Activated CD4-positive, alpha-beta T cell treated with anti-CD3 and anti-CD28 coated beads, Interleukin-10, Interleukin-2, amounts not matched to agents 100 ng/mL and 50 ng/mL, durations not matched to agents 16 hours and 8 hours (primary cell): ENCODE measurements around the gene NDUFS7.
"Not testable (repeated sequence)": the region's sequence is repeated elsewhere in the genome, so short reads cannot be mapped to it uniquely, and the experiment has no call there.

ENCODE experiments used
- DNase-seq: peaks from one replicate; pipeline ENCODE4 v3.0.0-alpha.2; 2020

The NDUFS7 gene

DNA sequence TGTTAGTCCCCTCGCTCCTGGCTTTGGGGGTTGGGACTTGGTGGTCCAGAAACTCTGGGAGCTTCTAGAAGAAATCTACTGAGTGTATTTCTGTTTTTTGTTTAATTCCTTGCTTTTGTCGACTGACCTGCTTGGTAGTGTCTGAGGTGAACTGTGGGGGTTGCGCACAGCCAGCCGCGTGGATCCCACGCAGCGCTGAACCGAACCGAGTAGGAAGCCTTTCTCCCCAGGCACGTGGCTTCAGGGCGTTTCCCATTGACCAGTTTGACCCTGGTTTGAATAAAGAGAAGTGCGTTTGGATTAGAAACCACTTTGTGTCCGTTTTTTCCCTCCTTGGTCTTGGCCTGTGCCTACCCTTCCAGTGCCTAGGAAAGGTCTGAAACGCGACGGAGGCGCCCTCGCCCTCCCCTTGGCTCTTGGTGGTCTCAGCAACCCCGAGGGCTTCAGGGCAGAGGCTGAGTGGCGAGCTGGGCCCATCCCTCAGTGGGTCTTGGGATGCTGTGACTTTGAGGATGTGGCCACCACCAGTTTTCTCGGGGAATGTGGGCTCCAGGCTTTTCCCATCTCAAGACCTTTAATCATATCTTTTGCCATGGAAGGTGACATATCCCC is 51.8 kb downstream of the NDUFS7 start:
- DNase-seq, result no peak

DNA sequence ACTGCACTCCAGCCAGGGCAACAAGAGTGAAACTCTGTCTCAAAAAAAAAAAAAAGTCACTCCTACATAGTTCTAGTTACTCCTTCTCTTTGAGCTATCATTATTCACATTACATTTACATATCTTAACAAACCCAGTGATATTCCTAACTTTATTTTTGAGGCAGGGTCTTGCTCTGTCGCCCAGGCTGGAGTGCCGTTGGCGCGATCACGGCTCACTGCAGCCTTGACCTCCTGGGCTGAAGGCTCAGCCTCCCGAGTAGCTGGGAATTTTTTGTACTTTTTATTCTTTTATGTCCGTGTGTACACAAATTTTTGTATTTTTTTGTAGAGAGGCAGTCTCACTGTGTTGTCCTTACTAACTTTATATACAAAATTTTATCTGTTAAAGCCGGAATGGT is 53.9 kb downstream of the NDUFS7 start:
- DNase-seq, result no peak

DNA sequence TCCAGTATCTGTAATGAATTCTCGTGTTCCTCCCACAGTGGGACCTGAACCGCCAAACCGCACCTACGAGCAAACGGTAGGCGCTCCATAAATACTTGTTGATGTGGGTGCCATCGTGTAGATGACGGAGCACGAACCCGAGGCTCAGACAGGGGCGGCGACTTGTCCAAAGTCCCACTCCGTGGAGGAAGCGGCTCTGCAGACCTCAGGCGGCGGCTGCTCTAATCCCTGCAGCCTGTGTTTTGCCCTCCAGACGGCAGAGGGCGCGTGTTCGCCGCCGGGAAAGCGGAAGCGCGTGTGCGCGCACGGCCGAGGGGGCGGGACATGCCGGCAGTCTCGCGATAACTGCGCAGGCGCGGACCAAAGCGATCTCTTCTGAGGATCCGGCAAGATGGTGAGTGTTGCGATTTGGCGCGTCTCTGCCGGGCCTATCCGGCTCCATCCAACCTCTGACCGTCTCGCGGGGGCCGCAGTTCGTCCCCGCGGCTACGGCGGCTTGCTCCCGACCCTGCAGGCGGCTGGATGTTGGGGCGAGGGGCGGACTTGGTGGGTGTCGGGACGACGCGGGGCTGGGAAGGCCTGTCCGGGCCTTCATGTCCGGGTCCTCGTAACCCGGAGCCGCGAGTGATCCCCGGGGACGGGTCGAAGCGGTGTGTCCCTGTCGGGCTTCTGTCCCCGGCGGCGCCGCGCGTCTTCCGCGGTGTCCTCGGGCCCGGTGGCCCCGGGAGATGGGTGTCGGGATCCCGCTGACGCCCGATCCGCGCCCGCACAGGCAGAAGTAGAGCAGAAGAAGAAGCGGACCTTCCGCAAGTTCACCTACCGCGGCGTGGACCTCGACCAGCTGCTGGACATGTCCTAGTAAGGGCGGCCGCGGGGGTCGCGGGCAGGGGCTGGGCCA is 54.6 kb downstream of the NDUFS7 start, which contains the start of gene RPS15:
Gene RPS15, plus strand, starts transcription at position 362 of the 898 bp plus-strand sequence. Its CDS starts 30 bp downstream, at position 392.
- DNase-seq, result peak; percentile 97

DNA sequence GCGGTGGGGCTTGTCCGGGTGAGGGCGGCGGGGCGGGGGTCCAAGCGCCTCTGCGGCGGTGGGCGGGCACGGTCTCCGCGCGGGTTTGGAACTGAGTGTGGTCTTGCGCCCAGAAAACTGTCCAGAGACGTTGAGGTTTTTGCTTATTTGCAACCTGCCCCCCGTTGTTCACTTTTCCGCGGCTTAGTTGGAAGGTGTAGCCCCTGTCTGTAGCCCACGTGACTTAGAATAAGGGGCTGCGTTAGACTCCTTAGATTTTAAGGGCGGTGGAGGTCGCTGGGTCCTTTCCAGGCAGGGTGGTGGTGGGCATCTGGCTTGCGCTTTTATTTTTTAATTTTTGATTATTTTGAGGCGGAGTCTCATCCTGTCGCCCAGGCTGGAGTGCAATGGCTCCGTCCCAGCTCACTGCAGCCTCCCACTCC is 55.2 kb downstream of the NDUFS7 start:
- DNase-seq, result no peak

DNA sequence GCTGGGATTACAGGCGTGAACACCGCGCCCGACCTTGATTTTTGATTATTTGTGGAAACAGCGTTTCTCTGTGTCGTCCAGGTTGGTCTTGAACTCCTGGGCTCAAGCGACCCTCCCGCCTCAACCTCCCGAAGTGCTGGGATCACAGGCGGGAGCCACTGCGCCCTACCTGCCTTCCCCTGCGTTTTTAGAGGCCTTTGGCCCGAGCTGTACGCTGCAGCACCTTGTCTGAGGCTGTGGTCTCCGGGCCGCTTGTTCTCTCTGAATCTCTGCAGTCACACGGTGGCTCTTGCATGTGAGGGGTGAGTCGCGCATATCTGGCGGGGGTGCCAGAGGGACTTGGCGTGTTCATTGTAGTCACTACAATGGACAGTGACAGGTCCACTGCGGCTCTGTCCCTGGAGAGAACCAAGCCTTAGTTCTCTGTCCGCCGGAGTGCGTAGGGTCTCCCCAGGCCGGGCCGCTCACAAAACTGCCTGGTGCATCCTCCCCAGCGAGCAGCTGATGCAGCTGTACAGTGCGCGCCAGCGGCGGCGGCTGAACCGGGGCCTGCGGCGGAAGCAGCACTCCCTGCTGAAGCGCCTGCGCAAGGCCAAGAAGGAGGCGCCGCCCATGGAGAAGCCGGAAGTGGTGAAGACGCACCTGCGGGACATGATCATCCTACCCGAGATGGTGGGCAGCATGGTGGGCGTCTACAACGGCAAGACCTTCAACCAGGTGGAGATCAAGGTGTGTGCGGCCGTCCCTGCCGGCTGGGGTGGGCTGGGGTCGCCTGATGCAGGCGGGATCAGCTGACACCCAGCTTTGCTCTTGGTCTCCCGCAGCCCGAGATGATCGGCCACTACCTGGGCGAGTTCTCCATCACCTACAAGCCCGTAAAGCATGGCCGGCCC is 56.1 kb downstream of the NDUFS7 start:
- DNase-seq, result not testable (repeated sequence)

DNA sequence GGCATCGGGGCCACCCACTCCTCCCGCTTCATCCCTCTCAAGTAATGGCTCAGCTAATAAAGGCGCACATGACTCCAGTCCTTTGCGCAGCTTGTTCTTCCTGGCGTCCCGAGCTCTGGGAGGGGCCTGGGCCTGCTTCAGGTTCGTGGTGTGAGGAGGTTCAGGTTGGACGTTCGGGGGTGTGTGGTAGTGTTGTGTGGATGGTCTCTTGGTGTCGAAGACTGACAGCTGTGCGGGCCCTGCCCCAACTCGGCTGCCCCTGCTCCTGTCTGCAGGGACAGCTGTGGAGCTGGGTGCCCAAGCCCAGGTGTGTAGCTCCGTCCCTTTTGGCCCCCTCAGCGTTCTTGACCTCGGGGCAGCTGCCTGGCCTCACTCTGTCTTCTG is 56.7 kb downstream of the NDUFS7 start:
- DNase-seq, result no peak

DNA sequence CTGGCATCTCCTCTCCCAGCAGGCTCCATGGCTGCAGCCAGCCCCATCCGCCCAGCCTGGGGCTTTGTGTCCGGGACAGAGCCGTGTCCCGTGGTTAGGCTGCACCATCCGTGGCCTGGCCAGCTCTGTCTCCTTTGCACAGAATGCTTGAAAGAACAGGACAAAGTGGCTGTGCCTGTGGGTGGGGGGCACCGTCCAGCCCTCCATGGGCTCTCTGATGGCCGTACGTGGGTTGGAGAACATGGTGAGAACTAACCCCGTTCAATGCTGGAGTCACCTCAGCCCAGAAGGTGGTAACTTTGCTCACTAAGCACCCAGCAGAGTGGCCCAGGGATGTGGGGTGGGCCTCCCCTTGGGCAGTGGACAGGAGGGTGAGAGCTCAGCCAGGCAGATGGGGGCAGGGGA is 57.3 kb downstream of the NDUFS7 start:
- no peak for DNase-seq

DNA sequence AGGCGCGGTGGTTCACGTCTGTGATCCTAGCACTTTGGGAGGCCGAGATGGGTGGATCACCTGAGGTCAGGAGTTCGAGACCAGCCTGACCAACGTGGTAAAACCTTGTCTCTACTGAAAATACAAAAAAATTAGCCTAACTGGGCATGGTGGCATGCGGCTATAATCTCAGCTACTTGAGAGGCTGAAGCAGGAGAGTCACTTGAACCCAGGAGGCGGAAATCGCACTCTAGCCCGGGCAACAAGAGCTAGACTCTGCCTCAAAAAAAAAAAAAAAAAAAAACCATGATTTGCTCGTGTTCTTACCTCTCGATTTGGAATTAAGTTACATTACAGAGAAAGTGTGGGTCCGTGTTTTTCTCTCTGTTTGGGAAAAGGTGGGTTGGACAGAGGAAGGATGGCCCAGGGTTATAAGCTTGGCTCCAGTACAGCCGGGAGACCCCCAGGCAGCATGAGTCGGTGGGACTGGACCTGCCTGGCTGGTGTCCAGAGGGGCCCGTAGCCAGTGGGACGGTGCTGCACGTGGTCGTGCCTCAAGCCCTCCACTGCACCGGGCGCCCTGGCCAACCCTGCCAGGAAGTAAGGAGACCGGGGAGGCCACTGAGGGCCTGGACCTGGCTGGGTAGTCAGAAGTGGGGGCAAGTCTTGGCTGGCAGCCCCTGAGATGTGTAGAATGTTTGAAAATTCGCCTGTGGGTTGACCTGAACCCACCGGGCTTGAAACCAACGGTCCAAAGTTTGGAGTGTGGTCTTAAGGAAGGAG is 58.2 kb downstream of the NDUFS7 start:
- no peak for DNase-seq
